Activated CD8-positive, alpha-beta memory T cell treated with anti-CD3 and anti-CD28 coated beads, Interleukin-2, amount 10 ng/mL, durations not matched to agents 7 days and 5 days (primary cell): Measurements from ENCODE around the gene SNTG2. TPM values are rescaled to one million over a fixed set of nuclear protein-coding genes. Genes with fewer than 3 reads are reported as not detected.
"Not testable (repeated sequence)": the region's sequence is repeated elsewhere in the genome, so short reads cannot be mapped to it uniquely, and the experiment has no call there.

Source experiments
- ATAC-seq: fragments of 150-1000 bp; cut with Tn5 transposase; one replicate; pipeline ENCODE4 v1.10.0; 2021; ENCODE audit warnings: moderate library complexity
- CTCF ChIA-PET: fragments of 350-600 bp; sonication (Branson Sonifier 250); formaldehyde crosslinking; loops from one replicate; lab custom pipeline; 2021; ENCODE audit warnings: antibody characterized with exemption; lab: Charles Lee
- DNase-seq: peaks from one replicate; pipeline ENCODE4 v3.0.0-alpha.2; 2020
- H3K27ac Mint-ChIP-seq: one replicate; pipeline ENCODE4 v1.8.0; 2021; ENCODE audit warnings: mild to moderate bottlenecking, mixed read lengths
- H3K27me3 Mint-ChIP-seq: one replicate; pipeline ENCODE4 v1.8.0; 2021; ENCODE audit warnings: mixed read lengths
- H3K36me3 Mint-ChIP-seq: one replicate; pipeline ENCODE4 v1.8.0; 2021; ENCODE audit warnings: mild to moderate bottlenecking, mixed read lengths
- H3K4me1 Mint-ChIP-seq: one replicate; pipeline ENCODE4 v1.8.0; 2021; ENCODE audit warnings: mixed read lengths
- H3K4me3 Mint-ChIP-seq: one replicate; pipeline ENCODE4 v1.8.0; 2021; ENCODE audit warnings: mild to moderate bottlenecking, moderate library complexity, mixed read lengths
- H3K9me3 Mint-ChIP-seq: one replicate; pipeline ENCODE4 v1.8.0; 2022; ENCODE audit warnings: low read depth, mixed read lengths
- total RNA-seq, 2 experiments: library from RNA; stranded (reverse); gene quantifications; one replicate each; pipeline ENCODE4 v1.2.3, GENCODE V29; 2021

Gene SNTG2
- total RNA-seq, 2 experiments from 2014 or later: 0.37 to 1.6 TPM

DNA sequence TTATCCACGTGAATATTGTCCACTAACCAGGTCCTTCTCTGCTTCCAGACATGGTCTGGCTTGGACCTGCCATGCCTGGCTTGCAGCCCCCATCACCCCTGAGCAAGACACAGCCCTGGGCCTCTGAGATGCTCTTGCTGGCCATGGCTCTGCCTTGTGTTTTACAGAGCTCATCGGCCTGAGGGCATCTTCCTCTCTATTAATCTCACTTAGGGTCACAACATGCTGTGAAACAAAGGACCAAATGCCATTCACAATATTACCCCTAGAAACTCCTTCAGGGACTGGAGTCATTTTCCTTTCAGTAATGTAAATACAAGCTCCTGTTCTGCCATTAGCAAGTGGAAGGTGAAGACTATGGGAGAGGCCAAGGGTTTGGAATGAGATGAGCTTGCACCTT lies 455.8 kb downstream of the SNTG2 start:
- Mint-ChIP-seq H3K27ac (no peak overlapping the region), H3K9me3 (peaks cover 2% of the 10 kb centered on the region), H3K4me3 (no peak overlapping the region), H3K27me3 (no peaks in the 10 kb centered on the region), H3K36me3 (no peaks in the 10 kb centered on the region), H3K4me1 (no peaks in the 10 kb centered on the region)
- DNase-seq: no peak
- ATAC-seq: no peak
- CTCF ChIA-PET: no interaction called here

- H3K36me3 Mint-ChIP-seq: no peaks in the 10 kb centered on the region
- H3K27me3 Mint-ChIP-seq: no peaks in the 10 kb centered on the region
- H3K9me3 Mint-ChIP-seq: no peaks in the 10 kb centered on the region
- no peak overlapping the region for H3K4me3 Mint-ChIP-seq
- DNase-seq (no peak), ATAC-seq (no peak)
- no peak overlapping the region for H3K27ac Mint-ChIP-seq
- CTCF ChIA-PET: no interaction called here
- no peaks in the 10 kb centered on the region for H3K4me1 Mint-ChIP-seq
Measured at GRCh38 chr2:1407950-1408675, 457.5 kb downstream of the SNTG2 start.

- Mint-ChIP-seq H3K4me3 (no peak within 1 kb of the TSS), H3K27ac (no peak within 1 kb of the TSS), H3K27me3 (no peaks in the 10 kb centered on the region), H3K36me3 (no peaks in the 10 kb centered on the region), H3K4me1 (no peaks in the 10 kb centered on the region), H3K9me3 (no peaks in the 10 kb centered on the region)
- DNase-seq: no peak
- no peak for ATAC-seq
- CTCF ChIA-PET: no interaction called here
Measured at GRCh38 chr2:1413156-1413710, 462.6 kb downstream of the SNTG2 start, which contains the start of gene TPO. TSS of gene TPO (plus strand) at chr2:1413463. CDS start at chr2:1414409, 946 bp downstream.

GRCh38 chr2:1414121-1414520 lies 463.5 kb downstream of the SNTG2 start:
- H3K27me3 Mint-ChIP-seq: no peaks in the 10 kb centered on the region
- H3K4me3 Mint-ChIP-seq: no peak overlapping the region
- no peaks in the 10 kb centered on the region for H3K4me1 Mint-ChIP-seq
- no peak overlapping the region for H3K27ac Mint-ChIP-seq
- CTCF ChIA-PET: interaction anchor here (1.3 kb wide), 1 partner anchor 137 kb away, joined by 5 read pairs; no protein-coding TSS in a partner anchor
- no peak for DNase-seq
- ATAC-seq: no peak
- no peaks in the 10 kb centered on the region for H3K36me3 Mint-ChIP-seq
- H3K9me3 Mint-ChIP-seq: no peaks in the 10 kb centered on the region

- DNase-seq, H3K27ac Mint-ChIP-seq, ATAC-seq, H3K4me3 Mint-ChIP-seq, H3K36me3 Mint-ChIP-seq, H3K4me1 Mint-ChIP-seq, H3K27me3 Mint-ChIP-seq, H3K9me3 Mint-ChIP-seq: not testable (repeated sequence)
- CTCF ChIA-PET: interaction anchor here (1.3 kb wide), 1 partner anchor 136 kb away, joined by 5 read pairs; no protein-coding TSS in a partner anchor
Measured at GRCh38 chr2:1414901-1415300, 464.3 kb downstream of the SNTG2 start.

- no peak overlapping the region for H3K27ac Mint-ChIP-seq
Measured at GRCh38 chr2:1415501-1415900, 464.9 kb downstream of the SNTG2 start.

More at GRCh38 chr2:1415501-1415900, 464.9 kb downstream of the SNTG2 start:
- CTCF ChIA-PET: no interaction called here
- H3K4me1 Mint-ChIP-seq: no peaks in the 10 kb centered on the region
- H3K4me3 Mint-ChIP-seq: no peak overlapping the region
- no peaks in the 10 kb centered on the region for H3K9me3 Mint-ChIP-seq
- DNase-seq (no peak), ATAC-seq (no peak)
- H3K36me3 Mint-ChIP-seq: no peaks in the 10 kb centered on the region
- H3K27me3 Mint-ChIP-seq: no peaks in the 10 kb centered on the region
